CD14-positive monocyte (primary cell): ENCODE data around the gene KCNJ6. TPM values are rescaled to one million over a fixed set of nuclear protein-coding genes. Genes with fewer than 3 reads are reported as not detected.

Experiments used
- DNase-seq, 3 donors: peaks; one replicate each; pipeline ENCODE4 v3.0.0-alpha.2; 2011 to 2022
- H2AFZ ChIP-seq: 2 replicates; pipeline ENCODE4 v1.6.0; 2012; ENCODE audit warnings: mild to moderate bottlenecking, low read depth, low read length, inconsistent platforms; ENCODE audit not compliant: insufficient read depth, poor library complexity, severe bottlenecking
- H3K27ac ChIP-seq, 2 donors: 1 replicate in 1 of 2; 2 replicates in 1 of 2; pipeline ENCODE4 v1.5.1; 2012 to 2013; ENCODE audit warnings: low read length in 2 of 2, control low read depth in 1 of 2, inconsistent platforms in 1 of 2, low read depth in 1 of 2, mild to moderate bottlenecking in 1 of 2
- H3K27me3 ChIP-seq, 2 donors: one replicate each; pipeline versions ENCODE4 v1.6.0 to v1.6.1; 2011 to 2013; ENCODE audit warnings: low read length in 2 of 2; ENCODE audit not compliant: control insufficient read depth in 2 of 2, insufficient read depth in 2 of 2
- H3K36me3 ChIP-seq, 2 donors: replicated peaks in 1 of 2; 1 replicate in 1 of 2; 2 replicates in 1 of 2; pipeline versions ENCODE4 v1.5.1 to v1.6.1; 2012 to 2013; ENCODE audit warnings: low read length in 2 of 2, control low read depth in 1 of 2, inconsistent platforms in 1 of 2, mild to moderate bottlenecking in 1 of 2; ENCODE audit not compliant: insufficient read depth in 2 of 2, control insufficient read depth in 1 of 2
- H3K4me1 ChIP-seq, 2 donors: 1 replicate in 1 of 2; 2 replicates in 1 of 2; pipeline versions ENCODE4 v1.5.1 to v1.6.1; 2012 to 2013; ENCODE audit warnings: low read length in 2 of 2, control low read depth in 1 of 2, inconsistent platforms in 1 of 2, mild to moderate bottlenecking in 1 of 2, moderate library complexity in 1 of 2; ENCODE audit not compliant: insufficient read depth in 2 of 2, control insufficient read depth in 1 of 2
- H3K4me2 ChIP-seq: replicated peaks from 2 replicates; pipeline ENCODE3; 2012; ENCODE audit warnings: low read length, moderate library complexity, mild to moderate bottlenecking; ENCODE audit not compliant: poor library complexity, severe bottlenecking; ENCODE audit errors: extremely low read depth
- H3K4me3 ChIP-seq, 3 experiments: fragments of 200-600 bp in 1 of 3; sonication (generic) in 1 of 3; replicated peaks in 1 of 3; 1 replicate in 2 of 3; 2 replicates in 1 of 3; pipeline ENCODE4 v1.5.1; 2011 to 2013; ENCODE audit warnings: low read length in 3 of 3, mild to moderate bottlenecking in 3 of 3, control low read depth in 2 of 3, low read depth in 2 of 3, inconsistent platforms in 1 of 3, moderate library complexity in 1 of 3
- H3K79me2 ChIP-seq: 2 replicates; pipeline ENCODE4 v1.6.0; 2012; ENCODE audit warnings: mild to moderate bottlenecking, control low read depth, inconsistent platforms, low read length, moderate library complexity; ENCODE audit not compliant: insufficient read depth
- H3K9ac ChIP-seq: 2 replicates; pipeline ENCODE4 v1.6.0; 2017; ENCODE audit warnings: low read length, mild to moderate bottlenecking; ENCODE audit not compliant: insufficient read depth, poor library complexity, severe bottlenecking
- H3K9me3 ChIP-seq, 2 donors: replicated peaks in 1 of 2; 1 replicate in 1 of 2; 2 replicates in 1 of 2; pipeline versions ENCODE4 v1.5.1 to v1.6.1; 2012 to 2013; ENCODE audit warnings: low read length in 2 of 2, control low read depth in 1 of 2; ENCODE audit not compliant: control insufficient read depth in 1 of 2, insufficient read depth in 1 of 2
- H4K20me1 ChIP-seq: 2 replicates; pipeline ENCODE4 v1.6.0; 2012; ENCODE audit warnings: mild to moderate bottlenecking, low read length, control low read depth, moderate library complexity; ENCODE audit not compliant: insufficient read depth
- H3K27ac Mint-ChIP-seq, 7 donors: one replicate each; pipeline ENCODE4 v1.8.0; 2020; ENCODE audit warnings: mild to moderate bottlenecking in 7 of 7, mixed read lengths in 7 of 7, moderate library complexity in 6 of 7, inconsistent platforms in 2 of 7
- H3K27me3 Mint-ChIP-seq, 3 donors: one replicate each; pipeline ENCODE4 v1.8.0; 2021 to 2022; ENCODE audit warnings: low read depth in 3 of 3, mild to moderate bottlenecking in 3 of 3, mixed read lengths in 3 of 3, moderate library complexity in 3 of 3, inconsistent platforms in 1 of 3
- H3K36me3 Mint-ChIP-seq, 2 donors: one replicate each; pipeline ENCODE4 v1.8.0; 2020; ENCODE audit warnings: mixed read lengths in 2 of 2, inconsistent platforms in 1 of 2, mild to moderate bottlenecking in 1 of 2
- H3K4me1 Mint-ChIP-seq: one replicate; pipeline ENCODE4 v1.8.0; 2020; ENCODE audit warnings: mild to moderate bottlenecking, mixed read lengths
- H3K4me3 Mint-ChIP-seq, 2 donors: one replicate each; pipeline ENCODE4 v1.8.0; 2020; ENCODE audit warnings: mild to moderate bottlenecking in 2 of 2, mixed read lengths in 2 of 2, moderate library complexity in 1 of 2
- H3K9me3 Mint-ChIP-seq, 7 donors: one replicate each; pipeline ENCODE4 v1.8.0; 2020 to 2022; ENCODE audit warnings: mixed read lengths in 7 of 7, mild to moderate bottlenecking in 6 of 7, moderate library complexity in 6 of 7, inconsistent platforms in 2 of 7
- WGBS: methylation state at CpG from one replicate; pipeline ENCODE4 v1.1.5; 2013; ENCODE audit warnings: missing lambda C conversion rate; ENCODE audit not compliant: insufficient coverage; 5-methylcytosine and 5-hydroxymethylcytosine counted together
- intact Hi-C, 2 donors: fragments of 100-400 bp; cut with micrococcal nuclease; formaldehyde crosslinking; loops; one replicate each; pipeline versions ENCODE4 v1.15.0 to v1.15.1; 2023
- polyA plus RNA-seq, 3 donors: library from polyadenylated mRNA; depleted of rRNA in 1 of 3; unstranded in 2 of 3; stranded (reverse) in 1 of 3; fragments of 300-500 nt in 2 of 3; fragments of >200 nt in 1 of 3; fragmentation: Illumina TruSeq in 2 of 3; gene quantifications; 1 replicate in 2 of 3; 2 replicates in 1 of 3; pipeline ENCODE4 v1.2.3, GENCODE V29; 2012 to 2021
- TF ChIP-seq, protein P1 (sequence below): fragments of 200-600 bp; IDR thresholded peaks from one replicate; pipeline ENCODE4 v1.8.0; 2022; ENCODE audit warnings: antibody characterized with exemption, mild to moderate bottlenecking

The KCNJ6 gene
- polyA plus RNA-seq, 3 donors = not detected

DNA sequence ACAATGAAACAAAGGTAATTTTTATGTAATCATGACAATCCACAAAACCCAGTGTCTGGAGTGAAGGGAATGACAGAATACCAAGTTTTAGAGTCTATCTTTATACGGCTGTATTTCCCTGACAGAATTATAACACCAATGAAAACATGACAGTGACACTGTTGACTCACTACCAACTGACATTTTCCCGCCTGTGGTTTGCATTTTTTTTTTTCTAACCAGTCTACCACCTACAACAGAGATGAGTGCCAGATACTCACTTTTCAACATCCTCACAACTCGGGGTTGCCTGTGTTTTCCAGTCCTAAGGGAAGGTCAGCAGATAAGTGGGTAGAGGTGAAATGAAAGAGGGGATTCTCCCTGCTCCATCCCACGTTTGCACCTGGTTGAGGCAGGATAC lies 118.9 kb downstream of the KCNJ6 start:
- H3K4me3 ChIP-seq = no peak overlapping the region
- no peak overlapping the region for H3K9ac ChIP-seq
- no peaks in the 10 kb centered on the region for H3K27me3 ChIP-seq
- Mint-ChIP-seq H3K27ac (no peak overlapping the region), H3K4me3 (no peak overlapping the region), H3K9me3 (peaks cover 0 to 6% (median 2%) of the 10 kb centered on the region in 7 donors), H3K36me3 (no peaks in the 10 kb centered on the region), H3K27me3 (peaks cover 1 to 6% (median 6%) of the 10 kb centered on the region in 3 donors), H3K4me1 (peaks cover 4% of the 10 kb centered on the region)
- H3K36me3 ChIP-seq = no peaks in the 10 kb centered on the region
- no peaks in the 10 kb centered on the region for H4K20me1 ChIP-seq
- H3K4me2 ChIP-seq = no peak overlapping the region
- H3K79me2 ChIP-seq = no peaks in the 10 kb centered on the region
- no peaks in the 10 kb centered on the region for H3K4me1 ChIP-seq
- no peak overlapping the region for H2AFZ ChIP-seq
- no peak for DNase-seq
- intact Hi-C loops = no loop called here
- no peak overlapping the region for H3K27ac ChIP-seq
- no peaks in the 10 kb centered on the region for H3K9me3 ChIP-seq
- TF ChIP-seq, protein P1, sequence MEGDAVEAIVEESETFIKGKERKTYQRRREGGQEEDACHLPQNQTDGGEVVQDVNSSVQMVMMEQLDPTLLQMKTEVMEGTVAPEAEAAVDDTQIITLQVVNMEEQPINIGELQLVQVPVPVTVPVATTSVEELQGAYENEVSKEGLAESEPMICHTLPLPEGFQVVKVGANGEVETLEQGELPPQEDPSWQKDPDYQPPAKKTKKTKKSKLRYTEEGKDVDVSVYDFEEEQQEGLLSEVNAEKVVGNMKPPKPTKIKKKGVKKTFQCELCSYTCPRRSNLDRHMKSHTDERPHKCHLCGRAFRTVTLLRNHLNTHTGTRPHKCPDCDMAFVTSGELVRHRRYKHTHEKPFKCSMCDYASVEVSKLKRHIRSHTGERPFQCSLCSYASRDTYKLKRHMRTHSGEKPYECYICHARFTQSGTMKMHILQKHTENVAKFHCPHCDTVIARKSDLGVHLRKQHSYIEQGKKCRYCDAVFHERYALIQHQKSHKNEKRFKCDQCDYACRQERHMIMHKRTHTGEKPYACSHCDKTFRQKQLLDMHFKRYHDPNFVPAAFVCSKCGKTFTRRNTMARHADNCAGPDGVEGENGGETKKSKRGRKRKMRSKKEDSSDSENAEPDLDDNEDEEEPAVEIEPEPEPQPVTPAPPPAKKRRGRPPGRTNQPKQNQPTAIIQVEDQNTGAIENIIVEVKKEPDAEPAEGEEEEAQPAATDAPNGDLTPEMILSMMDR = no peak
- WGBS = no CpG with 5 or more reads among the region's 4 CpGs

DNA sequence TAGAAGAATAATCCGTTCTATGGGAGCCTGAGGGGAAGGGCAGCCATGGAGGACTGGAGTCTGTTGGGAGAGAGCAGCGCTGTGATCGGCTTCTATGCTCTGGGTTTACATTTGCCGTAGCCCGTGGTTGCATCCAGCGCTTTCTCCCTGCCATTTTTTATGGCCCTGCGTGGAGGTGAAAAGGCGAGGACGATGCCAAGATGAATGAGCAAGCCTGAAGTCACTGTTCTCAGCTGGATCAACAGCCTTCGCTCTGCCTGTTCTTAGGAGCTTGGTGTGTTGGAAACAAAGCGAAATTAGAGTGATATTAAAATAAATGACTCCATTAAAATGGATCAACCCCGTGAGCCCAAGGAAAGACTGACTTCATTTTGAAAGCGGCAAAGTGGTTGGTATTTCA lies 120.2 kb downstream of the KCNJ6 start:
- Mint-ChIP-seq H3K4me1 (peaks cover 4% of the 10 kb centered on the region), H3K4me3 (no peak overlapping the region), H3K27me3 (peaks cover 0 to 5% (median 2%) of the 10 kb centered on the region in 3 donors), H3K9me3 (peaks cover 0 to 5% (median 0%) of the 10 kb centered on the region in 7 donors), H3K27ac (no peak overlapping the region), H3K36me3 (no peaks in the 10 kb centered on the region)
- intact Hi-C loops = no loop called here
- Histone ChIP-seq H3K9ac (no peak overlapping the region), H3K27ac (no peak overlapping the region), H3K4me2 (no peak overlapping the region), H3K9me3 (no peaks in the 10 kb centered on the region), H4K20me1 (no peaks in the 10 kb centered on the region), H3K36me3 (no peaks in the 10 kb centered on the region), H3K4me1 (no peaks in the 10 kb centered on the region), H3K79me2 (no peaks in the 10 kb centered on the region), H2AFZ (no peak overlapping the region), H3K27me3 (no peaks in the 10 kb centered on the region), H3K4me3 (no peak overlapping the region)
- TF ChIP-seq, protein P1 = no peak
- DNase-seq = no peak
- 98% methylated on average over 10 of the region's 13 CpGs for WGBS
